Measurements from ENCODE around the gene TLCD5. TPM values are rescaled to one million over a fixed set of nuclear protein-coding genes. Genes with fewer than 3 reads are reported as not detected.

Gene TLCD5
- polyA plus RNA-seq, 3 donors, result 10.2 to 18.8 (median 12.8) TPM

- DNase-seq (ENCODE audit: extremely low read depth in 1 of 11, low read depth in 9 of 11, low spot score in 4 of 11), result no peak
Measured at GRCh38 chr11:120352405-120352804, 27.3 kb downstream of the TLCD5 start.

- DNase-seq (ENCODE audit: extremely low read depth in 1 of 11, low read depth in 9 of 11, low spot score in 4 of 11), result no peak
Measured at GRCh38 chr11:120354068-120354467, 29.0 kb downstream of the TLCD5 start.

GRCh38 chr11:120354779-120355178, 29.7 kb downstream of the TLCD5 start:
- DNase-seq (ENCODE audit: extremely low read depth in 1 of 11, low read depth in 9 of 11, low spot score in 4 of 11), result no peak

DNA sequence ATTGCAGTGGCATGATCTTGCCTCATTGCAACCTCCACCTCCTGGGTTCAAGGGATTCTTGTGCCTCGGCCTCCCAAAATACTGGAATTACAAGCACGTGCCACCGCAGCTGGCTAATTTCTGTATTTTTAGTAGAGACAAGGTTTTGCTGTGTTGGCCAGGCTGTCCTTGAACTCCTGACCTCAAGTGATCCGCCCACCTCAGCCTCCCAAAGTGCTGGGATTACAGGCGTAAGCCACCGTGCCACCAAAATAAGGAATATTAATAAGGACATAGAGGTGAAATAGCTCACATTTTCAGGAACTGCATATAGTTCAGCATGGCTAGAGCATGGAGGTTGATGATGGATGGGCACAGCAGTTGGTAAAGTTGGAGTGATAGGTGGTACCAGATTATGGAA, 32.5 kb downstream of the TLCD5 start:
- DNase-seq (ENCODE audit: extremely low read depth in 1 of 11, low read depth in 9 of 11, low spot score in 4 of 11), result no peak

DNA sequence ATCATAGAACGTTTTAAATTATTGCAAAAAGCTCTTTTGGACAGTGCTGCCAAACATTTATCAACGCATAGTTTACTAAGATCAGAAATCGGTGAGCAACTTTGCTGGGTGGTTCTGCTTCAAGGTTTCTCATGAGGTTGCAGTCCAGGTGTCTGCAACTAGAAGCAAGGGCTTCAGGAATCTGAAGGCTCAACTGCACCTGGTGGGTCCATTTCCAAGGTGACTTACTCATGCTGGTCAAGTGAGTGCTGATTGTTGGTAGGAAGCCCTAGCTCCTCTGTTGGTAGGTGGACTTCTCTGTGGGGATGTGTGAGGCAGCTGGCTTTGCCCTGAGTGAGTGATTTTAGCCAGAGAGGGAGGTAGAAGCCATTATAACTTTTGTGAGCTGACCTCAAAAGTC, 33.6 kb downstream of the TLCD5 start:
- DNase-seq (ENCODE audit: extremely low read depth in 1 of 11, low read depth in 9 of 11, low spot score in 4 of 11), result no peak

DNA sequence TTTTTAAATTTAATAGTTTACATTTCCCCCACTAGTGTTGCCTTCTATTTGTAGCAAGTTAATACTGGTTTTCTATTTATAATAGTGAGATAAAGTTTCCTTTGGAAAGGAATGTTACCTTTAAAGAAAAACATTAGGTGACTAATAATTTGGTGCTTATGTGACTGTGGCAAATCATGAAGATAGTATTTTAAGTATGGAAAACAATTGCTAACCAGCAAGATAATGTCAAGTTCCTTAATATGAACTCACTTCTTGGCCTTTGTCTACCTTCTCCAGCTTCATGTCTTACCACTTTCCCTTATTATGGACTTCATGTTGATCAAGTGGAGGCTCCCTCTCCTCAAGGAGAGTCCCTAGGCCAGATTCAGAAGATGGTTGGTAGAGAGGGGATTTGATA, 38.3 kb downstream of the TLCD5 start:
- DNase-seq (ENCODE audit: extremely low read depth in 1 of 11, low read depth in 9 of 11, low spot score in 4 of 11), result no peak

- no peak for DNase-seq (ENCODE audit: extremely low read depth in 1 of 11, low read depth in 9 of 11, low spot score in 4 of 11)
Measured at GRCh38 chr11:120365512-120365911, 40.4 kb downstream of the TLCD5 start.

GRCh38 chr11:120372296-120372695, 47.2 kb downstream of the TLCD5 start:
- DNase-seq (ENCODE audit: extremely low read depth in 1 of 11, low read depth in 9 of 11, low spot score in 4 of 11), result no peak

DNA sequence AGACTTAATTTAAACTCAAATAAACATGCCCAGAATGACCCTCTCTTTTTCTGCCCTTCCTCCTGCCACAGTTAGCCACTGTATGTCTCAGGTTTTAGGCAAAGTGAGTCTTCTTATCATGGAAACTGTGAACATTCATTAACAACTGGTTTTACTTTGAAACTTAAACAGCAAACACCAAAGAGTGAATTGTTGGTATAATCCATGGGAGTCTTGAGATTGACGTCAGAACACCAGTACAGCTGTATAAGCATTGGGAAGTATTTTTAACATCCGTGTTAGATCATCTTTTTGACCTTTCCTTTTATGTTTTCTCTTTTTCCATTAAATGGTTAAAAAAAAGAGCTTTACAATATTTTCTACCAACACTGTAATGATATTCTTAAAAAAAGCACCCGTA, 50.0 kb downstream of the TLCD5 start:
- DNase-seq (ENCODE audit: extremely low read depth in 1 of 11, low read depth in 9 of 11, low spot score in 4 of 11), result no peak

DNA sequence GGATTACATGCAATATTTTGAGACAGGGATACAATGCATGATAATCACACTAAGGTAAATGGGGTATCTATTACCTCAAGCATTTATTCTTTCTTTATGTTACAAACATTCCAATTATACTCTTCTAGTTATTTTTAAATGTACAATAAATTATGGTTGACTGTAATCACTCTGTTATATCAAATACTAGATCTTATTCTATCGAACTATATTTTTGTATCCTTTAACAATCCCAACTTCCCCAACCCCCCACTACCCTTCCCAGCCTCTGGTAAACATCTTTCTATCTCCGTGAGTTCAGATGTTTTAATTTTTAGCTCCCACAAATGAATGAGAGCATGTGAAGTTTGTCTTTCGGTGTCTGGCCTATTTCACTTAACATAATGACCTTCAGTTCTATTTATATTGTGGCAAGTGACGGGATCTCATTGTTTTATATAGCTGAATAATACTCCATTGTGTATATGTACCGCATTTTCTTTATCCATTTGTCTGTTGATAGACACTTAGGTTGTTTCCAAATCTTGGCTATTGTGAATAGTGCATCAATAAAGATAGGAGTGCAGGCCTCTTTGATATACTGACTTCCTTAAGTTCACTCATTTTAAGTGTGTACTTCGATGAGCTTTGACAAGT, 51.6 kb downstream of the TLCD5 start:
- no peak for DNase-seq (ENCODE audit: extremely low read depth in 1 of 11, low read depth in 9 of 11, low spot score in 4 of 11)

- DNase-seq (ENCODE audit: extremely low read depth in 1 of 11, low read depth in 9 of 11, low spot score in 4 of 11), result no peak
Measured at GRCh38 chr11:120378474-120378873, 53.4 kb downstream of the TLCD5 start.

DNA sequence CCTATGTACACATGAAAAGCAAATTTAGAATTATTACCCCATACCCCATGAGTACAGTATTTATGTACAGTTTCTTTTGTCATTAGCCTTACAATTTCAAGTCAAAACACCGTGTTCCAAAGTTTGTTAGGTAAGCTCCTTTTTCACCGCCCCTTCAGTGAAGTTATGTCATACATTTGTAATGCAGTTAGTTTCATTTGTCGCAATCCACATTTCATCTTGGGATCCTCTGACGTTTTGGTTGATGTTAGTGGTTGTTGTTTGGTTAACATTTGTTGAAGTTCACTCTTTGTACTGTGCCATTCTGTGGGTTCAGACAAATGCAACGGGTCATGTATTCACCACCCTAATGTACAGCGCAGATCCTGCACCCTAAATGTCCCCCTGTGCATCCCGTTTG, 56.3 kb downstream of the TLCD5 start:
- DNase-seq (ENCODE audit: extremely low read depth in 1 of 11, low read depth in 9 of 11, low spot score in 4 of 11), result no peak

Other genes starting within 250 kb of the TLCD5 start
- 1 to 10 TPM in 2 of 3 donors, under 1 TPM in 1; 0.62 to 5.0 (median 2.0) TPM for gene TRIM29, start 187.2 kb upstream of the TLCD5 start, polyA plus RNA-seq (ENCODE audit: insufficient read length in 3 of 3)
- gene OAF, start 114.3 kb upstream of the TLCD5 start, polyA plus RNA-seq (ENCODE audit: insufficient read length in 3 of 3), result 10 to 100 TPM; 28.7 to 51.3 (median 48.4) TPM
- under 1 TPM; 0.23 to 0.92 (median 0.36) TPM for gene POU2F3, start 85.2 kb upstream of the TLCD5 start, polyA plus RNA-seq (ENCODE audit: insufficient read length in 3 of 3)
- 100 to 1,000 TPM; 123 to 132 (median 123) TPM for gene ARHGEF12, start 11.1 kb downstream of the TLCD5 start, polyA plus RNA-seq (ENCODE audit: insufficient read length in 3 of 3)
- gene GRIK4, start 186.4 kb downstream of the TLCD5 start, polyA plus RNA-seq (ENCODE audit: insufficient read length in 3 of 3), result 1 to 10 TPM; 1.0 to 1.4 (median 1.2) TPM

All from renal cortex interstitium (tissue), 11 donors.